Hepatocyte (in vitro differentiated cells): ENCODE results near the gene TMEM145. TPM values are rescaled to one million over a fixed set of nuclear protein-coding genes. Genes with fewer than 3 reads are reported as not detected.

Source experiments
- DNase-seq: peaks from one replicate; pipeline ENCODE4 v3.0.0-alpha.2; 2016; ENCODE audit warnings: low spot score
- H2AFZ ChIP-seq: fragments of 200-600 bp; sonication (generic); 2 replicates; pipeline ENCODE4 v1.6.0; 2016; ENCODE audit warnings: antibody characterized with exemption, mild to moderate bottlenecking
- H3K27ac ChIP-seq: fragments of 200-600 bp; sonication (generic); 2 replicates; pipeline ENCODE4 v1.5.1; 2016; ENCODE audit warnings: mild to moderate bottlenecking
- H3K27me3 ChIP-seq: fragments of 200-600 bp; sonication (generic); 2 replicates; pipeline ENCODE4 v1.6.1; 2016
- H3K36me3 ChIP-seq: fragments of 200-600 bp; sonication (generic); replicated peaks from 2 replicates; pipeline ENCODE4 v1.5.1; 2016; ENCODE audit warnings: low read depth; ENCODE audit not compliant: insufficient read depth
- H3K4me1 ChIP-seq: fragments of 200-600 bp; sonication (generic); 2 replicates; pipeline ENCODE4 v1.5.1; 2016; ENCODE audit warnings: mild to moderate bottlenecking, moderate library complexity; ENCODE audit not compliant: insufficient read depth
- H3K4me2 ChIP-seq: fragments of 200-600 bp; sonication (generic); 2 replicates; pipeline ENCODE4 v1.6.0; 2016
- H3K4me3 ChIP-seq: fragments of 200-600 bp; sonication (generic); 2 replicates; pipeline ENCODE4 v1.5.1; 2016; ENCODE audit warnings: mild to moderate bottlenecking
- H3K79me2 ChIP-seq: fragments of 200-600 bp; sonication (generic); 2 replicates; pipeline ENCODE4 v1.6.0; 2017; ENCODE audit warnings: mild to moderate bottlenecking
- H3K9me2 ChIP-seq: fragments of 200-600 bp; sonication (generic); replicated peaks from 2 replicates; pipeline ENCODE4 v1.6.0; 2017; ENCODE audit warnings: mild to moderate bottlenecking; ENCODE audit not compliant: insufficient read depth
- H3K9me3 ChIP-seq: fragments of 200-600 bp; sonication (generic); 2 replicates; pipeline ENCODE4 v1.5.1; 2016; ENCODE audit warnings: low read depth, mild to moderate bottlenecking
- H4K20me1 ChIP-seq: fragments of 200-600 bp; sonication (generic); 2 replicates; pipeline ENCODE4 v1.6.0; 2016; ENCODE audit warnings: mild to moderate bottlenecking; ENCODE audit not compliant: insufficient read depth, poor library complexity, severe bottlenecking
- EZH2 ChIP-seq: fragments of 200-600 bp; sonication (generic); IDR thresholded peaks from 2 replicates; pipeline ENCODE4 v1.6.1; 2016; ENCODE audit warnings: antibody characterized with exemption, mild to moderate bottlenecking, borderline replicate concordance
- EZH2phosphoT487 ChIP-seq: fragments of 200-600 bp; sonication (generic); IDR thresholded peaks from one replicate; pipeline ENCODE4 v1.6.1; 2018; ENCODE audit warnings: antibody characterized with exemption, mild to moderate bottlenecking, low read depth, moderate library complexity; ENCODE audit not compliant: unreplicated experiment, severe bottlenecking
- whole genome bisulfite sequencing: methylation state at CpG from one replicate; pipeline ENCODE4 v1.1.6; 2016; ENCODE audit warnings: low lambda C conversion rate; ENCODE audit errors: missing lambda C conversion rate; 5-methylcytosine and 5-hydroxymethylcytosine counted together
- polyA plus RNA-seq: library from polyadenylated mRNA; unstranded; fragments of >200 nt; fragmentation: Nextera tagmentation; extraction: Ambion mirVana; gene quantifications from 2 replicates; pipeline ENCODE4 v1.2.1, GENCODE V29; 2016
- total RNA-seq: library from RNA; depleted of rRNA; stranded (reverse); fragments of >200 nt; gene quantifications from 2 replicates; pipeline ENCODE4 v1.2.3, GENCODE V29; 2014
- TF ChIP-seq, protein P1 (sequence below): fragments of 200-600 bp; sonication (generic); IDR thresholded peaks from 2 replicates; pipeline ENCODE4 v1.5.1; 2016; ENCODE audit warnings: antibody characterized with exemption, mild to moderate bottlenecking; ENCODE audit not compliant: poor library complexity

TMEM145 gene
- total and polyA plus RNA-seq, 2 experiments from 2014 or later, result 0.40 TPM; not detected in 1

DNA sequence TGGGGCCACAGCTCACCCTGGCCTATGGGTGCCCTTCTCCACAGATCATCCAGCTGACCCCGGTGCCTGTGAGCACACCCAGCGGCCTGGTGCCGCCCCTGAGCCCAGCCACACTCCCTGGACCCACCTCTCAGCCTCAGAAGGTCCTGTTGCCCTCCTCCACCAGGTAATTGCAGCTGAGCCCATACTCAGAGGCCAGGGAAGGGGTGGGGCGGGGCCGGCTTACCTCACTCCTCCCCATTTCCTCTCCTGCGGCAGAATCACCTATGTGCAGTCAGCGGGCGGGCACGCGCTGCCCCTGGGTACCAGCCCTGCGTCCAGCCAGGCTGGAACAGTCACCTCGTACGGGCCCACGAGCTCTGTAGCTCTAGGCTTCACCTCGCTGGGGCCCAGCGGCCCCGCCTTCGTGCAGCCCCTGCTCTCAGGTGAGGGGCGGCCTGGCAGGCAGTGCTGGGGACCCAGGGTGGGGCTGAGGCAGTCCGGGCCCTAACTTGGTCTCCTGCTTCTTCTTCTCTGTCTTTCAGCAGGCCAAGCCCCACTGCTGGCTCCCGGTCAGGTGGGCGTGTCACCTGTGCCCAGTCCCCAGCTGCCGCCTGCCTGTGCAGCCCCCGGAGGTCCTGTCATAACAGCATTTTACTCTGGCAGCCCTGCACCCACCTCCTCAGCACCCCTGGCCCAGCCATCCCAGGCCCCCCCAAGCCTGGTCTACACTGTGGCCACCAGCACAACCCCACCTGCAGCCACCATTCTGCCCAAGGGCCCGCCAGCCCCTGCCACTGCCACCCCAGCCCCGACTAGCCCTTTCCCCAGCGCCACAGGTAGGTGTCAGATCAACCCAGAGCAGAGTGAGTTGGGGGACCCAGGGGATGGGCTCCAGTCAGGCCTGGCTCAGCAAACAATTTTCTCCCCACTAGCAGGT is 20.8 kb upstream of the TMEM145 start:
- Histone ChIP-seq H3K4me3 (no peak overlapping the region), H3K9me2 (no peaks in the 10 kb centered on the region), H3K27ac (peak overlapping the region; percentile 2), H2AFZ (no peak overlapping the region), H3K79me2 (peaks cover 7% of the 10 kb centered on the region), H3K4me1 (no peaks in the 10 kb centered on the region), H3K9me3 (no peaks in the 10 kb centered on the region), H3K27me3 (no peaks in the 10 kb centered on the region), H4K20me1 (peaks cover 20% of the 10 kb centered on the region), H3K36me3 (no peaks in the 10 kb centered on the region), H3K4me2 (no peak overlapping the region)
- DNase-seq, result no peak
- WGBS, result 98% methylated on average over 22 of the region's 27 CpGs
- no peak for TF ChIP-seq EZH2
- TF ChIP-seq, protein P1, sequence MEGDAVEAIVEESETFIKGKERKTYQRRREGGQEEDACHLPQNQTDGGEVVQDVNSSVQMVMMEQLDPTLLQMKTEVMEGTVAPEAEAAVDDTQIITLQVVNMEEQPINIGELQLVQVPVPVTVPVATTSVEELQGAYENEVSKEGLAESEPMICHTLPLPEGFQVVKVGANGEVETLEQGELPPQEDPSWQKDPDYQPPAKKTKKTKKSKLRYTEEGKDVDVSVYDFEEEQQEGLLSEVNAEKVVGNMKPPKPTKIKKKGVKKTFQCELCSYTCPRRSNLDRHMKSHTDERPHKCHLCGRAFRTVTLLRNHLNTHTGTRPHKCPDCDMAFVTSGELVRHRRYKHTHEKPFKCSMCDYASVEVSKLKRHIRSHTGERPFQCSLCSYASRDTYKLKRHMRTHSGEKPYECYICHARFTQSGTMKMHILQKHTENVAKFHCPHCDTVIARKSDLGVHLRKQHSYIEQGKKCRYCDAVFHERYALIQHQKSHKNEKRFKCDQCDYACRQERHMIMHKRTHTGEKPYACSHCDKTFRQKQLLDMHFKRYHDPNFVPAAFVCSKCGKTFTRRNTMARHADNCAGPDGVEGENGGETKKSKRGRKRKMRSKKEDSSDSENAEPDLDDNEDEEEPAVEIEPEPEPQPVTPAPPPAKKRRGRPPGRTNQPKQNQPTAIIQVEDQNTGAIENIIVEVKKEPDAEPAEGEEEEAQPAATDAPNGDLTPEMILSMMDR, result no peak
- no peak for TF ChIP-seq EZH2phosphoT487

DNA sequence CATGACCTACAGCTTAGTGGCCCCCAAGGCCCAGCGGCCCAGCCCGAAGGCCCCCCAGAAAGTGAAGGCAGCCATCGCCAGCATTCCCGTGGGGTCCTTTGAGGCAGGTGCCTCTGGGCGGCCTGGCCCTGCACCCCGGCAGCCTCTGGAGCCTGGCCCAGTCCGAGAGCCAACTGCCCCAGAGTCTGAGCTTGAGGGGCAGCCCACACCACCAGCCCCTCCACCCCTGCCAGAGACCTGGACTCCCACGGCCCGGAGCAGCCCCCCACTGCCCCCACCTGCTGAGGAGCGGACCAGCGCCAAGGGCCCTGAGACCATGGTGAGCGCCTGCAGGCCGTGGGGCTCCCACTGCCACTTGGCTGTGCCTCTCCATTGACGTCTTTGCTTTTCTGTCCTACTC is 20.1 kb upstream of the TMEM145 start:
- Histone ChIP-seq H3K4me2 (no peak overlapping the region), H3K4me3 (no peak overlapping the region), H3K9me3 (no peaks in the 10 kb centered on the region), H2AFZ (no peak overlapping the region), H3K9me2 (no peaks in the 10 kb centered on the region), H4K20me1 (peaks cover 14% of the 10 kb centered on the region), H3K79me2 (peaks cover 3% of the 10 kb centered on the region), H3K36me3 (no peaks in the 10 kb centered on the region), H3K27me3 (no peaks in the 10 kb centered on the region), H3K27ac (no peak overlapping the region), H3K4me1 (no peaks in the 10 kb centered on the region)
- DNase-seq, result no peak
- TF ChIP-seq EZH2phosphoT487 (no peak), EZH2 (no peak)
- TF ChIP-seq, protein P1, result no peak
- WGBS, result 95% methylated on average over 10 of the region's 14 CpGs

DNA sequence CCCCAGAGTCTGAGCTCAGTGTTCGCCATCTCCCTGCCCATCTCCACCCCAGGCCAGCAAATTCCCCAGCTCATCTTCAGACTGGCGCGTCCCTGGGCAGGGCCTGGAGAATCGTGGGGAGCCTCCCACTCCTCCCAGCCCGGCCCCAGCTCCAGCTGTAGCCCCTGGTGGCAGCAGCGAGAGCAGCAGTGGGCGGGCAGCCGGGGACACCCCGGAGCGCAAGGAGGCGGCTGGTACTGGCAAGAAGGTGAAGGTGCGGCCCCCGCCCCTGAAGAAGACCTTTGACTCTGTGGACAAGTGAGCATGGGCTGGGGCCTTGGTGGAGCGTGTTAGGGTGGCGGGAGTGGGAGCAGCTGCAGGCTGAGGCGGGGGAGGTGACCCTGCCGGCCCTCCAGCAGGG is 19.6 kb upstream of the TMEM145 start:
- Histone ChIP-seq H3K4me1 (no peaks in the 10 kb centered on the region), H3K9me2 (no peaks in the 10 kb centered on the region), H3K36me3 (no peaks in the 10 kb centered on the region), H3K9me3 (no peaks in the 10 kb centered on the region), H3K79me2 (no peaks in the 10 kb centered on the region), H3K27ac (no peak overlapping the region), H2AFZ (no peak overlapping the region), H3K4me2 (no peak overlapping the region), H4K20me1 (peaks cover 10% of the 10 kb centered on the region), H3K4me3 (no peak overlapping the region), H3K27me3 (no peaks in the 10 kb centered on the region)
- no peak for DNase-seq
- WGBS, result 88% methylated on average over 17 of the region's 17 CpGs
- TF ChIP-seq EZH2phosphoT487, result no peak
- TF ChIP-seq, protein P1, result peak; percentile 8
